GM19239 (cell line): ENCODE data around the gene EML5.

ENCODE experiments used
- DNase-seq: peaks from one replicate; pipeline ENCODE4 v3.0.0; 2011; ENCODE audit warnings: low spot score; ENCODE audit not compliant: insufficient read length
- FAIRE-seq: peaks from 2 replicates; lab custom pipeline; 2011; peaks lifted over from hg19 to GRCh38; lab: Jason Lieb, UNC

The EML5 gene

DNA sequence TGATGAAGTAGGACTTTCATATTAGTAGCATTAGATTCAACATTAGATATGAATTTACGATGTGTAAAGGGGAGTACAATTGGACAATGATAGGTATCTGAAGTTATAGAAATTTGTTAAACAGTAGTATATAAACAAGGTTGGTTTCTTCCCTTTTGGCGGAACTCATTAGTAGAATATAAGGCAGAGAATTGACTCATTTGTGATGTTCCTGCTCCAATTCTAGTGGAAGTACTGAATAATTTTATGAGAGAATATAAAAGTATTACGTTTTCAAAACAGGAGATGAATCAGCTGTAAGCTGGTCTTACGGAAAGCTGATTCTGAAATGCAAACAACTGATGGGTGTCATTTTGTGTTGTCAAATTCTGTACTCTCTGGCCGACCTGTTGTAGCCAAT lies 216.5 kb downstream of the EML5 start:
- no peak for FAIRE-seq

GRCh38 chr14:88572117-88572516 lies 220.6 kb downstream of the EML5 start:
- DNase-seq (no peak), FAIRE-seq (no peak)

More for the DNA sequence above, 216.5 kb downstream of the EML5 start:
- DNase-seq = no peak

- FAIRE-seq (no peak), DNase-seq (no peak)
These were observed 224.6 kb downstream of the EML5 start for GRCh38 chr14:88568196-88568595.

GRCh38 chr14:88565427-88565826 lies 227.3 kb downstream of the EML5 start:
- FAIRE-seq (no peak), DNase-seq (no peak)

GRCh38 chr14:88563845-88564244 lies 228.9 kb downstream of the EML5 start:
- FAIRE-seq (no peak), DNase-seq (no peak)

GRCh38 chr14:88562831-88563686 lies 229.7 kb downstream of the EML5 start, which contains the start of gene ZC3H14:
Gene ZC3H14 (plus strand): TSS chr14:88563037. CDS start chr14:88563134, 97 bp downstream.
- DNase-seq (peak; percentile 87), FAIRE-seq (peak; percentile 91)

- FAIRE-seq = no peak
- no peak for DNase-seq
These were observed 230.3 kb downstream of the EML5 start for GRCh38 chr14:88562532-88562830.
